HFFc6 (cell line): Measurements from ENCODE around the gene YAF2. TPM values are rescaled to one million over a fixed set of nuclear protein-coding genes. Genes with fewer than 3 reads are reported as not detected.

ENCODE experiments used
- DNase-seq: peaks from one replicate; pipeline ENCODE4 v3.0.0-alpha.2; 2018
- H3K27ac Mint-ChIP-seq: 2 replicates; pipeline ENCODE4 v1.8.0; 2020; ENCODE audit warnings: mild to moderate bottlenecking, mixed read lengths
- H3K27me3 Mint-ChIP-seq: 2 replicates; pipeline ENCODE4 v1.8.0; 2021; ENCODE audit warnings: mild to moderate bottlenecking, moderate library complexity, mixed read lengths; ENCODE audit not compliant: insufficient read depth
- H3K36me3 Mint-ChIP-seq: 2 replicates; pipeline ENCODE4 v1.8.0; 2021; ENCODE audit warnings: low read depth, mixed read lengths
- H3K4me1 Mint-ChIP-seq: 2 replicates; pipeline ENCODE4 v1.8.0; 2020; ENCODE audit warnings: low read depth, mixed read lengths
- H3K4me3 Mint-ChIP-seq: 2 replicates; pipeline ENCODE4 v1.8.0; 2020; ENCODE audit warnings: mild to moderate bottlenecking, moderate library complexity, mixed read lengths
- H3K9me3 Mint-ChIP-seq: 2 replicates; pipeline ENCODE4 v1.8.0; 2020; ENCODE audit warnings: mild to moderate bottlenecking, mixed read lengths
- total RNA-seq, 6 experiments: library from RNA; stranded (reverse); fragmentation: NEBNext Ultra II Directional; extraction: Animal tissue kit (Norgen Biotek cat#: 25700); gene quantifications; 2 replicates in 1 of 6; 3 replicates in 5 of 6; pipeline ENCODE4 v1.2.3, GENCODE V29; 2021
- TF ChIP-seq, protein P1 (sequence below): fragments of 200-600 bp; sonication (generic); IDR thresholded peaks from 2 replicates; pipeline ENCODE4 v1.5.0; 2021; ENCODE audit warnings: antibody characterized with exemption, mild to moderate bottlenecking

Gene YAF2
- total RNA-seq, 6 experiments from 2014 or later = 22.2 to 31.2 (median 27.6) TPM

GRCh38 chr12:42186793-42187192 lies 51.3 kb downstream of the YAF2 start:
- Mint-ChIP-seq H3K4me3 (no peak overlapping the region), H3K27ac (no peak overlapping the region), H3K36me3 (peaks cover 10% of the 10 kb centered on the region), H3K27me3 (no peaks in the 10 kb centered on the region), H3K4me1 (peaks cover 14% of the 10 kb centered on the region), H3K9me3 (no peaks in the 10 kb centered on the region)
- no peak for DNase-seq
- TF ChIP-seq, protein P1, sequence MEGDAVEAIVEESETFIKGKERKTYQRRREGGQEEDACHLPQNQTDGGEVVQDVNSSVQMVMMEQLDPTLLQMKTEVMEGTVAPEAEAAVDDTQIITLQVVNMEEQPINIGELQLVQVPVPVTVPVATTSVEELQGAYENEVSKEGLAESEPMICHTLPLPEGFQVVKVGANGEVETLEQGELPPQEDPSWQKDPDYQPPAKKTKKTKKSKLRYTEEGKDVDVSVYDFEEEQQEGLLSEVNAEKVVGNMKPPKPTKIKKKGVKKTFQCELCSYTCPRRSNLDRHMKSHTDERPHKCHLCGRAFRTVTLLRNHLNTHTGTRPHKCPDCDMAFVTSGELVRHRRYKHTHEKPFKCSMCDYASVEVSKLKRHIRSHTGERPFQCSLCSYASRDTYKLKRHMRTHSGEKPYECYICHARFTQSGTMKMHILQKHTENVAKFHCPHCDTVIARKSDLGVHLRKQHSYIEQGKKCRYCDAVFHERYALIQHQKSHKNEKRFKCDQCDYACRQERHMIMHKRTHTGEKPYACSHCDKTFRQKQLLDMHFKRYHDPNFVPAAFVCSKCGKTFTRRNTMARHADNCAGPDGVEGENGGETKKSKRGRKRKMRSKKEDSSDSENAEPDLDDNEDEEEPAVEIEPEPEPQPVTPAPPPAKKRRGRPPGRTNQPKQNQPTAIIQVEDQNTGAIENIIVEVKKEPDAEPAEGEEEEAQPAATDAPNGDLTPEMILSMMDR = no peak

DNA sequence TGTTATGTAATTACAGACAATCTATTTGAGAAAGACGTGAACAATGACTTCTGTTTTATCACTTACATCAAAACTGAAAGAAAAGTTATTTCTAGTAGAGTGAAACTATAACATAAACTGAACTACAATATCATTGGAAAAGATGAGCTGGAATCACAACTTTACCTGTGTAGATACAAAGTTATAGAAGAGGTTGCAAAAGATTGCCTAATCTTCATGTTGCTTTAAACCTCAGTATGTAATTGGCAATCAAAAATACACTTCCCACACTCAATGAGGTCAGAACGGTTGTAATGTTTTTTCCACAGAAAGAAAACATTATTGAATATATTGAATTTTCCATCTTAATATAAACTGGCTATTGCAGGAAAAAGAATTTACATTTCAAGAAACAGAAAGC lies 55.7 kb downstream of the YAF2 start:
- Mint-ChIP-seq H3K27me3 (no peaks in the 10 kb centered on the region; the same call in 1 of the 2 replicates), H3K4me3 (no peak overlapping the region), H3K4me1 (no peaks in the 10 kb centered on the region; the same call in 1 of the 2 replicates), H3K27ac (no peak overlapping the region), H3K36me3 (peaks cover 14% of the 10 kb centered on the region), H3K9me3 (no peaks in the 10 kb centered on the region)
- no peak for DNase-seq
- TF ChIP-seq, protein P1 = no peak

GRCh38 chr12:42180990-42181596 lies 57.0 kb downstream of the YAF2 start:
- no peak for DNase-seq

GRCh38 chr12:42178101-42178500 lies 59.9 kb downstream of the YAF2 start:
- Mint-ChIP-seq H3K4me1 (peaks cover 15% of the 10 kb centered on the region), H3K36me3 (peaks cover 29% of the 10 kb centered on the region), H3K27ac (no peak overlapping the region), H3K4me3 (no peak overlapping the region), H3K9me3 (no peaks in the 10 kb centered on the region; the same call in 1 of the 2 replicates), H3K27me3 (no peaks in the 10 kb centered on the region; the same call in 1 of the 2 replicates)
- TF ChIP-seq, protein P1 = no peak
- DNase-seq = no peak

More at GRCh38 chr12:42180990-42181596, 57.0 kb downstream of the YAF2 start:
- Mint-ChIP-seq H3K27me3 (no peaks in the 10 kb centered on the region; the same call in 1 of the 2 replicates), H3K4me3 (no peak overlapping the region), H3K27ac (no peak overlapping the region), H3K9me3 (no peaks in the 10 kb centered on the region), H3K36me3 (peaks cover 27% of the 10 kb centered on the region), H3K4me1 (no peaks in the 10 kb centered on the region; the same call in 1 of the 2 replicates)
- TF ChIP-seq, protein P1 = no peak

DNA sequence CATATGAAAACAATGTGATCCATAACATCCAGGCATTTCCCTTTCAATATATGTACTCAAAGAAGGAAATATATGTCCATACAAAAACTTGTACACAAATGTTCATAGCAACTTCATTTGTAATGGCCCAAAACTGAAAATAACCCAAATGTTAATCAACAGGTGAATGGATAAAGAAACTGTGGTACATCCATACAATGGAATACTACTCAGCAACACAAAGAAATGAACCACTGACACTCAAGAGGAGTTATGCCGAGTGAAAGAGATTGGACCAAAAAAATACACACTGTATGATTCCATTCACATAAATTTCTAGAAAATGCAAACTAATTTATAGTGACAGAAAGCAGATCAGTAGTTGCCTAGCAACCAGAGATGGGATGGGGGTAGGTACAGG lies 63.1 kb downstream of the YAF2 start:
- Mint-ChIP-seq H3K9me3 (no peaks in the 10 kb centered on the region; the same call in 1 of the 2 replicates), H3K36me3 (peaks cover 33% of the 10 kb centered on the region), H3K27ac (no peak overlapping the region), H3K4me3 (no peak overlapping the region), H3K27me3 (no peaks in the 10 kb centered on the region; the same call in 1 of the 2 replicates), H3K4me1 (peaks cover 24% of the 10 kb centered on the region)
- TF ChIP-seq, protein P1 = no peak
- DNase-seq = no peak
